A549 treated with AZD9567 at 1 μM for 4 hours (cell line): ENCODE measurements around the gene COMMD2. TPM values are rescaled to one million over a fixed set of nuclear protein-coding genes. Genes with fewer than 3 reads are reported as not detected.

ENCODE experiments used
- total RNA-seq: library from RNA; stranded (reverse); fragments of 200-300 nt; extraction: Qiagen RNA extraction; gene quantifications from 5 replicates; pipeline ENCODE4 v1.2.3, GENCODE V29; 2022; ENCODE audit not compliant: insufficient read depth

Gene COMMD2
- total RNA-seq, result 34.2 to 43.6 TPM (median 36.9 TPM) in 5 replicates

GRCh38 chr3:149752051-149752787 lies at the start of gene COMMD2:
Gene COMMD2 (minus strand): TSS chr3:149752489. CDS start chr3:149752444, 45 bp downstream.

DNA sequence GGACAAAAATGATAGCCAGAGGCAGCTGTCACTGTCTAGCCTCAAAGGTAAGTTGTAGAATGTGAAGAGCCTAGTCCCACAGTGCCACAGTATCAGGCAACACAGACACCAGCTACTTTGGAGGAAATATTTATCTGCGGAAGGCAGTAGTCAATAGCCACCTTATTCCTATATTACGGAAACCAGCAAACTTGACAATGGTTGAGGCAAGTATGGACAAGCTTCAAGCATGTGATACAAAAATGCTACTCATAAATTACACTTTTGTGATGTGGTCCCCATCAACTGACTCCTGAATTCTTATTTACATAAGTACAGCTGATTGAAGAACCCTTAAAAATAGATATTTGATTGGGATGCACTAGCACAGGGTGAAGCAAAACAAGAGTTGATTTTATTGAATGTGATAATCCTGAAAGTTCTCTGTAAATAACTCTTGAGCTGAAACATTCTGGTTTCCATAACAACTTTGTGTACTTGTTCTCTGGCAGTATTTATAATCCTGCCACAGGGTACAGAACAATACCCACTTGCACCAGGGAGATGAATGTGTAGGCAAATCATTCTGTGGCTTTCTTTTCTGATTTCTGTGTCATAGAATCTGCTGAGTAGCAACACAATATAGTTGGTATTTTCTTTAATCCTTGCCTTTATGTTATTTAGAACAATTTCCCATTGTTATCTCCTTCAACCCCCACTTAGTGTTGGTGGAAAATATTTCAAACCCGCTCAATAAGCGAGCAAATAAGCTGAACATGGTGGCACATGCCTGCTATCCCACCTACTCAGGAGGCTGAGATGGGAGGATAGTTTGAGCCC lies 40.4 kb upstream of the COMMD2 start, which contains the start of gene ANKUB1:
Gene ANKUB1 (minus strand): TSS at position 103 of the 819 bp plus-strand sequence. CDS start 188 bp downstream, outside the sequence.

Other genes with a start within 250 kb of the COMMD2 start
- gene WWTR1, start 94.5 kb downstream of the COMMD2 start, total RNA-seq, result 100 to 136 TPM (median 119 TPM) in 5 replicates
- gene ANKUB1, start 40.1 kb upstream of the COMMD2 start, total RNA-seq, result not detected in 5 replicates
- gene RNF13, start 60.7 kb upstream of the COMMD2 start, total RNA-seq, result 32.4 to 62.7 TPM (median 40.6 TPM) in 5 replicates
- gene PFN2, start 218.4 kb upstream of the COMMD2 start, total RNA-seq, result 130 to 203 TPM (median 144 TPM) in 5 replicates